GM23338 (cell line): ENCODE results near the gene PRMT5.
"Not testable (repeated sequence)": the region's sequence is repeated elsewhere in the genome, so short reads cannot be mapped to it uniquely, and the experiment has no call there.

Experiments used
- EZH2 ChIP-seq: fragments of 200-600 bp; sonication (generic); IDR thresholded peaks from one replicate; pipeline ENCODE4 v1.8.0; 2017; ENCODE audit warnings: antibody characterized with exemption, mild to moderate bottlenecking, low read depth; ENCODE audit not compliant: unreplicated experiment
- TF ChIP-seq, protein P1 (sequence below), 2 experiments: fragments of 200-600 bp in 1 of 2; sonication (generic) in 1 of 2; conservative IDR thresholded peaks; 2 replicates each; pipeline versions ENCODE4 v1.5.1 to v1.6.1; 2016 to 2017; ENCODE audit warnings: antibody characterized with exemption in 2 of 2, low read depth in 2 of 2, mild to moderate bottlenecking in 2 of 2, moderate library complexity in 1 of 2
- TF ChIP-seq, protein P2 (sequence below): IDR thresholded peaks from one replicate; pipeline ENCODE4 v1.6.1; 2018; ENCODE audit warnings: antibody characterized with exemption; ENCODE audit not compliant: unreplicated experiment

DNA sequence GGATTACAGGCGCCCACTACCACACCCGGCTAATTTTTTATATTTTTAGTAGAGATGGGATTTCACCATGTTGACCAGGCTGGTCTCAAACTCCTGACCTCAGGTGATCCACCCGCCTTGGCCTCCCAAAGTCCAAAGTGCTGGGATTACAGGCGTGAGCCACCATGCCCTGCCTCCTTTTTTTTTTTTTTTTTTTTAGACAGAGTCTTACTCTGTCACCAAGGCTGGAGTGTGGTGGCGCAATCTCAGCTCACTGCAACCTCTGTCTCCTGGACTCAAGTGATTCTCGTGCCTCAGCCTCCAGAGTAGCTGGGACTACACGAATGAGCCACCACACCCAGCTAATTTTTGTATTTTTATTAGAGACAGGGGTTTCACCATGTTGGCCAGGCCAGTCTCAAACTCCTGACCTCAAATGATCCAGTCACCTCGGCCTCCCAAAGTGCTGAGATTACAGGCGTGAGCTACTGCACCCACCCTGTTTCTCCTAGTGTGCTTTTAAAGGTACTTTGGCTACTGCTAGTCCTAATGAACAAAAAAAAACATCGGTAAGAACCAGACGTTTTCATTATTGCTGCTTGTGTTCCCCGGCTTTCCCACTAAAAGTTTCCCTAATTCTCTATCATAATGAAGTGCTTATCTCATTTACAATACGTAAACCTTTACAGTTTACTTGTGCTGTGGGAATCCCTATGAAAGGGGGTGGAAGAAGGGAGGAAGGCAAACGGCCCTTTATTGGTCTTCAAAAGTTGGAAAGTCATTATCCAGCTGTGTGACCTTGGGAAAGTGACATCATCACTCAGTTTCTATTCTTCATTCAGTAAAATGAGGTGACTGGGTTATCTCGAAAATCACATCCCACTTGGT lies 37.0 kb upstream of the PRMT5 start:
- TF ChIP-seq, protein P1, sequence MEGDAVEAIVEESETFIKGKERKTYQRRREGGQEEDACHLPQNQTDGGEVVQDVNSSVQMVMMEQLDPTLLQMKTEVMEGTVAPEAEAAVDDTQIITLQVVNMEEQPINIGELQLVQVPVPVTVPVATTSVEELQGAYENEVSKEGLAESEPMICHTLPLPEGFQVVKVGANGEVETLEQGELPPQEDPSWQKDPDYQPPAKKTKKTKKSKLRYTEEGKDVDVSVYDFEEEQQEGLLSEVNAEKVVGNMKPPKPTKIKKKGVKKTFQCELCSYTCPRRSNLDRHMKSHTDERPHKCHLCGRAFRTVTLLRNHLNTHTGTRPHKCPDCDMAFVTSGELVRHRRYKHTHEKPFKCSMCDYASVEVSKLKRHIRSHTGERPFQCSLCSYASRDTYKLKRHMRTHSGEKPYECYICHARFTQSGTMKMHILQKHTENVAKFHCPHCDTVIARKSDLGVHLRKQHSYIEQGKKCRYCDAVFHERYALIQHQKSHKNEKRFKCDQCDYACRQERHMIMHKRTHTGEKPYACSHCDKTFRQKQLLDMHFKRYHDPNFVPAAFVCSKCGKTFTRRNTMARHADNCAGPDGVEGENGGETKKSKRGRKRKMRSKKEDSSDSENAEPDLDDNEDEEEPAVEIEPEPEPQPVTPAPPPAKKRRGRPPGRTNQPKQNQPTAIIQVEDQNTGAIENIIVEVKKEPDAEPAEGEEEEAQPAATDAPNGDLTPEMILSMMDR (conservative IDR thresholded peaks at IDR 0.05; ENCODE audit: low read depth in 2 of 2) = not testable (repeated sequence)
- TF ChIP-seq, protein P2, sequence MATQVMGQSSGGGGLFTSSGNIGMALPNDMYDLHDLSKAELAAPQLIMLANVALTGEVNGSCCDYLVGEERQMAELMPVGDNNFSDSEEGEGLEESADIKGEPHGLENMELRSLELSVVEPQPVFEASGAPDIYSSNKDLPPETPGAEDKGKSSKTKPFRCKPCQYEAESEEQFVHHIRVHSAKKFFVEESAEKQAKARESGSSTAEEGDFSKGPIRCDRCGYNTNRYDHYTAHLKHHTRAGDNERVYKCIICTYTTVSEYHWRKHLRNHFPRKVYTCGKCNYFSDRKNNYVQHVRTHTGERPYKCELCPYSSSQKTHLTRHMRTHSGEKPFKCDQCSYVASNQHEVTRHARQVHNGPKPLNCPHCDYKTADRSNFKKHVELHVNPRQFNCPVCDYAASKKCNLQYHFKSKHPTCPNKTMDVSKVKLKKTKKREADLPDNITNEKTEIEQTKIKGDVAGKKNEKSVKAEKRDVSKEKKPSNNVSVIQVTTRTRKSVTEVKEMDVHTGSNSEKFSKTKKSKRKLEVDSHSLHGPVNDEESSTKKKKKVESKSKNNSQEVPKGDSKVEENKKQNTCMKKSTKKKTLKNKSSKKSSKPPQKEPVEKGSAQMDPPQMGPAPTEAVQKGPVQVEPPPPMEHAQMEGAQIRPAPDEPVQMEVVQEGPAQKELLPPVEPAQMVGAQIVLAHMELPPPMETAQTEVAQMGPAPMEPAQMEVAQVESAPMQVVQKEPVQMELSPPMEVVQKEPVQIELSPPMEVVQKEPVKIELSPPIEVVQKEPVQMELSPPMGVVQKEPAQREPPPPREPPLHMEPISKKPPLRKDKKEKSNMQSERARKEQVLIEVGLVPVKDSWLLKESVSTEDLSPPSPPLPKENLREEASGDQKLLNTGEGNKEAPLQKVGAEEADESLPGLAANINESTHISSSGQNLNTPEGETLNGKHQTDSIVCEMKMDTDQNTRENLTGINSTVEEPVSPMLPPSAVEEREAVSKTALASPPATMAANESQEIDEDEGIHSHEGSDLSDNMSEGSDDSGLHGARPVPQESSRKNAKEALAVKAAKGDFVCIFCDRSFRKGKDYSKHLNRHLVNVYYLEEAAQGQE = not testable (repeated sequence)
- TF ChIP-seq EZH2 = not testable (repeated sequence)
